NT2/D1 (cell line): Measurements from ENCODE around the gene TTLL7.

Experiments
- YY1 ChIP-seq: IDR thresholded peaks from 2 replicates; pipeline ENCODE4 v1.6.1; 2011; ENCODE audit not compliant: insufficient read length, insufficient read depth
- ZNF274 ChIP-seq: IDR thresholded peaks from 2 replicates; pipeline ENCODE4 v1.6.1; 2011; ENCODE audit warnings: mild to moderate bottlenecking, low read depth, low read length

- TF ChIP-seq YY1 (no peak), ZNF274 (no peak)
Measured at GRCh38 chr1:83872515-83872914, 126.4 kb downstream of the TTLL7 start.
